HCT116 (cell line): ENCODE data around the gene MTG2. TPM values are rescaled to one million over a fixed set of nuclear protein-coding genes. Genes with fewer than 3 reads are reported as not detected.

ENCODE experiments used
- ATAC-seq: fragments of 200-7000 bp; cut with Tn5 transposase; 2 replicates; pipeline ENCODE4 v1.9.1; 2020; ENCODE audit warnings: mild to moderate bottlenecking, moderate library complexity
- BruUV-seq: library from RNA; stranded (reverse); fragments of 400-500 nt; replicated peaks from 2 replicates; lab custom pipeline; 2021; lab: Mats Ljungman, UMichigan
- CTCF ChIA-PET: fragments of 300-600 bp; sonication (Branson Sonifier 250); formaldehyde crosslinking; loops from one replicate; lab custom pipeline; 2021; ENCODE audit warnings: antibody characterized with exemption; lab: Charles Lee
- POLR2A ChIA-PET: fragments of 300-600, 350-600 bp; sonication (Branson Sonifier 250); formaldehyde crosslinking; loops from one replicate; lab custom pipeline; 2021; ENCODE audit warnings: antibody characterized with exemption; lab: Charles Lee
- RAD21 ChIA-PET, 2 experiments: fragments of 300-600 bp; sonication (Branson Sonifier 250); formaldehyde crosslinking; loops; one replicate each; lab custom pipeline; 2023; ENCODE audit warnings: low total read pairs in 2 of 2; ENCODE audit not compliant: uncharacterized antibody in 2 of 2, unreplicated experiment in 2 of 2, low non-redundant PET in 1 of 2; lab: Charles Lee
- DNase-seq: peaks from one replicate; pipeline ENCODE4 v3.0.0-alpha.2; 2010; ENCODE audit warnings: low read depth, low spot score
- H2AFZ ChIP-seq: fragments of 200-600 bp; shearing (Covaris generic), sonication (generic); 2 replicates; pipeline ENCODE4 v1.6.1; 2017; ENCODE audit warnings: low read depth, mixed run types, mixed read lengths, antibody characterized with exemption, low read length; ENCODE audit not compliant: poor library complexity, severe bottlenecking
- H3K27ac ChIP-seq: 2 replicates; pipeline ENCODE4 v1.5.1; 2012; ENCODE audit warnings: low read depth, low read length
- H3K27me3 ChIP-seq: fragments of 200-600 bp; sonication (generic); 2 replicates; pipeline ENCODE4 v1.6.1; 2016; ENCODE audit warnings: mixed run types, low read length, mixed read lengths; ENCODE audit not compliant: insufficient read depth
- H3K36me3 ChIP-seq, 2 experiments: fragments of 200-500 bp in 1 of 2; fragments of 200-600 bp in 1 of 2; sonication (Bioruptor generic) in 1 of 2; sonication (generic) in 1 of 2; 2 replicates each; pipeline versions ENCODE4 v1.5.1 to v1.6.1; 2014 to 2016; ENCODE audit warnings: low read length in 2 of 2, inconsistent platforms in 1 of 2, mixed read lengths in 1 of 2, mixed run types in 1 of 2; ENCODE audit not compliant: insufficient read depth in 2 of 2, control insufficient read depth in 1 of 2
- H3K4me1 ChIP-seq, 2 experiments: fragments of 200-600 bp in 1 of 2; sonication (generic) in 1 of 2; 2 replicates each; pipeline versions ENCODE4 v1.5.1 to v1.6.1; 2012 to 2017; ENCODE audit warnings: low read length in 2 of 2, inconsistent platforms in 1 of 2, mild to moderate bottlenecking in 1 of 2, mixed read lengths in 1 of 2, mixed run types in 1 of 2, moderate library complexity in 1 of 2; ENCODE audit not compliant: insufficient read depth in 2 of 2, control insufficient read depth in 1 of 2
- H3K4me2 ChIP-seq: fragments of 200-600 bp; sonication (generic); 2 replicates; pipeline ENCODE4 v1.6.1; 2017; ENCODE audit warnings: mixed run types, low read length, mixed read lengths
- H3K4me3 ChIP-seq, 2 experiments: fragments of 200-600 bp in 1 of 2; sonication (generic) in 1 of 2; replicated peaks in 1 of 2; 2 replicates each; pipeline ENCODE4 v1.5.1; 2011 to 2016; ENCODE audit warnings: low read length in 2 of 2, control low read depth in 1 of 2, low read depth in 1 of 2, mild to moderate bottlenecking in 1 of 2, mixed read lengths in 1 of 2, mixed run types in 1 of 2
- H3K79me2 ChIP-seq: fragments of 200-600 bp; sonication (generic); 2 replicates; pipeline ENCODE4 v1.6.1; 2017; ENCODE audit warnings: mild to moderate bottlenecking, mixed run types, low read length, moderate library complexity, mixed read lengths; ENCODE audit not compliant: insufficient read depth
- H3K9ac ChIP-seq: fragments of 200-600 bp; sonication (generic); 2 replicates; pipeline ENCODE4 v1.6.1; 2016; ENCODE audit warnings: low read length, mixed read lengths
- H3K9me2 ChIP-seq: fragments of 200-600 bp; sonication (generic), shearing (Covaris generic); 2 replicates; pipeline ENCODE4 v1.6.1; 2017; ENCODE audit warnings: mixed run types, mild to moderate bottlenecking, moderate library complexity; ENCODE audit not compliant: insufficient read depth
- H3K9me3 ChIP-seq, 2 experiments: fragments of 200-500 bp in 1 of 2; fragments of 200-600 bp in 1 of 2; sonication (Bioruptor generic) in 1 of 2; sonication (generic) in 1 of 2; 2 replicates each; pipeline ENCODE4 v1.6.1; 2014 to 2017; ENCODE audit warnings: low read length in 2 of 2, mixed read lengths in 2 of 2, inconsistent platforms in 1 of 2, low read depth in 1 of 2, mild to moderate bottlenecking in 1 of 2, mixed run types in 1 of 2, moderate library complexity in 1 of 2; ENCODE audit not compliant: control insufficient read depth in 1 of 2, insufficient read depth in 1 of 2
- H4K20me1 ChIP-seq: fragments of 200-600 bp; sonication (generic), shearing (Covaris generic); 2 replicates; pipeline ENCODE4 v1.6.1; 2017; ENCODE audit warnings: mixed run types, mild to moderate bottlenecking, moderate library complexity; ENCODE audit not compliant: insufficient read depth
- ATF3 ChIP-seq: IDR thresholded peaks from 2 replicates; pipeline ENCODE4 v1.6.1; 2012
- CEBPB ChIP-seq: IDR thresholded peaks from 2 replicates; pipeline ENCODE4 v1.6.1; 2012; ENCODE audit warnings: low read depth
- CTCF ChIP-seq, 3 experiments: fragments of 200-600 bp in 1 of 3; sonication (generic) in 1 of 3; IDR thresholded peaks in 2 of 3; conservative IDR thresholded peaks in 1 of 3; 2 replicates each; pipeline ENCODE4 v1.5.1; 2012 to 2017; ENCODE audit warnings: low read depth in 2 of 3, low read length in 2 of 3, antibody characterized with exemption in 1 of 3, borderline replicate concordance in 1 of 3, control low read depth in 1 of 3, mild to moderate bottlenecking in 1 of 3, mixed read lengths in 1 of 3, mixed run types in 1 of 3, moderate library complexity in 1 of 3; ENCODE audit not compliant: insufficient read depth in 1 of 3
- ELF1 ChIP-seq: IDR thresholded peaks from 2 replicates; pipeline ENCODE4 v1.6.1; 2012; ENCODE audit warnings: low read depth, borderline replicate concordance
- EZH2 ChIP-seq: fragments of 200-600 bp; sonication (generic); IDR thresholded peaks from 2 replicates; pipeline ENCODE4 v1.6.1; 2017; ENCODE audit warnings: antibody characterized with exemption, mixed run types
- EZH2phosphoT487 ChIP-seq: fragments of 200-600 bp; IDR thresholded peaks from 2 replicates; pipeline ENCODE4 v1.6.1; 2018; ENCODE audit warnings: antibody characterized with exemption, borderline replicate concordance
- FOSL1 ChIP-seq: IDR thresholded peaks from 2 replicates; pipeline ENCODE4 v1.6.1; 2012; ENCODE audit warnings: low read depth
- JUND ChIP-seq: IDR thresholded peaks from 2 replicates; pipeline ENCODE4 v1.6.1; 2012
- POLR2AphosphoS5 ChIP-seq: IDR thresholded peaks from 2 replicates; pipeline ENCODE4 v1.6.1; 2011; ENCODE audit warnings: mild to moderate bottlenecking, low read depth, low read length, moderate library complexity
- SRF ChIP-seq: IDR thresholded peaks from 2 replicates; pipeline ENCODE4 v1.6.1; 2012; ENCODE audit warnings: low read depth
- TCF7L2 ChIP-seq: IDR thresholded peaks from 2 replicates; pipeline ENCODE4 v1.7.0; 2011; ENCODE audit warnings: borderline replicate concordance, inconsistent platforms; ENCODE audit not compliant: insufficient read depth, insufficient read length; ENCODE audit errors: extremely low read depth
- YY1 ChIP-seq: IDR thresholded peaks from 2 replicates; pipeline ENCODE4 v1.6.1; 2011; ENCODE audit warnings: low read length, low read depth, moderate library complexity, mild to moderate bottlenecking; ENCODE audit not compliant: insufficient replicate concordance; ENCODE audit errors: extremely low read depth
- ZBTB33 ChIP-seq: IDR thresholded peaks from 2 replicates; pipeline ENCODE4 v1.6.1; 2011; ENCODE audit warnings: mild to moderate bottlenecking, low read length, moderate library complexity; ENCODE audit not compliant: insufficient replicate concordance; ENCODE audit errors: extremely low read depth
- ZNF274 ChIP-seq: fragments of 200-500 bp; sonication (Bioruptor generic); IDR thresholded peaks from 2 replicates; pipeline ENCODE4 v1.6.1; 2014; ENCODE audit warnings: mild to moderate bottlenecking, low read depth, low read length, inconsistent platforms
- intact Hi-C: fragments of 100-400 bp; cut with micrococcal nuclease; formaldehyde crosslinking; loops from 2 replicates; pipeline ENCODE4 v1.10.0; 2022
- total RNA-seq: library from RNA; stranded (reverse); gene quantifications from one replicate; pipeline ENCODE4 v1.2.1, GENCODE V29; 2021; ENCODE audit not compliant: unreplicated experiment

Gene MTG2
- total RNA-seq, 1 experiment from 2014 or later, result 43.3 TPM

GRCh38 chr20:62159052-62159451, 23.8 kb upstream of the MTG2 start:
- CTCF ChIA-PET, result no interaction called here
- Histone ChIP-seq H3K9me2 (no peaks in the 10 kb centered on the region), H3K9me3 (no peaks in the 10 kb centered on the region)
- intact Hi-C loops, result no loop called here
- no peak for ATAC-seq
- RAD21 ChIA-PET, result no interaction called here
- TF ChIP-seq EZH2 (no peak), CTCF (IDR thresholded peaks at IDR 0.05 in 2 of 3, conservative IDR thresholded peaks at IDR 0.05 in 1 of 3; ENCODE audit: borderline replicate concordance in 1 of 3, insufficient read depth in 1 of 3, low read depth in 2 of 3, low read length in 2 of 3) (no peak), ATF3 (no peak), SRF (no peak), YY1 (no peak), CEBPB (no peak), TCF7L2 (no peak), POLR2AphosphoS5 (no peak), JUND (no peak), ZNF274 (no peak), EZH2phosphoT487 (no peak), FOSL1 (no peak), ELF1 (no peak), ZBTB33 (no peak)
- TF ChIP-seq, all 23 proteins: peak for 0
- peaks cover 3% of the 10 kb centered on the region; the same call in 1 of the 2 replicates for H4K20me1 ChIP-seq
- peaks cover 50 to 72% of the 10 kb centered on the region in 2 experiments for H3K4me1 ChIP-seq
- BruUV-seq, result no TSS peak
- H3K9ac ChIP-seq, result peak overlapping the region; percentile 53
- peaks cover 11 to 16% of the 10 kb centered on the region in 2 experiments; a peak in 2 of 4 replicates for H3K36me3 ChIP-seq
- no peak for DNase-seq
- peak overlapping the region; percentile 85 for H3K4me2 ChIP-seq
- peak overlapping the region; percentile 61 for H3K27ac ChIP-seq
- no peaks in the 10 kb centered on the region for H3K27me3 ChIP-seq
- no peak overlapping the region for H2AFZ ChIP-seq
- peak overlapping the region in 1 of 2 experiments; percentile 40; a peak in 1 of 4 replicates for H3K4me3 ChIP-seq
- POLR2A ChIA-PET, result no interaction called here
- peaks cover 71% of the 10 kb centered on the region for H3K79me2 ChIP-seq
